Fibroblast of villous mesenchyme (primary cell): Measurements from ENCODE around the gene ATXN2L. TPM values are rescaled to one million over a fixed set of nuclear protein-coding genes. Genes with fewer than 3 reads are reported as not detected.

Experiments used
- DNase-seq: peaks from one replicate; pipeline ENCODE4 v3.0.0-alpha.2; 2010; ENCODE audit warnings: low read depth
- H3K4me3 ChIP-seq: 2 replicates; pipeline ENCODE4 v1.5.1; 2011; ENCODE audit warnings: low read depth, mild to moderate bottlenecking, low read length
- total RNA-seq: library from RNA; depleted of rRNA; stranded (reverse); fragments of >200 nt; gene quantifications from 2 replicates; pipeline ENCODE4 v1.2.3, GENCODE V29; 2012
- TF ChIP-seq, protein P1 (sequence below): IDR thresholded peaks from 2 replicates; pipeline ENCODE4 v1.5.1; 2012; ENCODE audit warnings: low read depth, mild to moderate bottlenecking, low read length; ENCODE audit not compliant: insufficient read depth

ATXN2L gene
- total RNA-seq, 1 donor = 51.4 TPM

DNA sequence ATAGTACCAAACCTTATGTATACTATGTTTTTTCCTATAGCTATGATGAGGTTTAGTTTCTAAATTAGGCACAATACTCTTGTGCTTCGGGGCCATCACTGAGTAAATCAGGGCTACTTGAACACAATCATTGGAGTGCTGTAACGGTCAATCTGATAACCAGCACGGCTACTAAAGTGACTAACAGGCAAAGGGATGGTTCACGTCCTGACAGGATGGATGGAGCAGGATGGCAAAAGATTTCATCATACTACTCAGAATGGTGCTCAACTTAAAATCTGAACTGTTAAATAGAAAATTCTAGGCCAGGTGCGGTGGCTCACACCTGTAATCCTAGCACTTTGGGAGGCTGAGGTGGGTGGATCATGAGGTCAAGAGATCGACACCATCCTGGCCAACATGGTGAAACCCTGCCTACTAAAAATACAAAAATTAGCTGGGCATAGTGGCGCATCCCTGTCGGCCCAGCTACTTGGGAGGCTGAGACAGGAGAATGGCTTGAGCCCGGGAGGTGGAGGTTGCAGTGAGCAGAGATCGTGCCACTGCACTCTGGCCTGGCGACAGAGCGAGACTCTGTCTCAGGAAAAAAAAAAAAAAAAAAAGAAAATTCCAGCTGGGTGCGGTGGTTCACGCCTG is 16.3 kb downstream of the ATXN2L start:
- H3K4me3 ChIP-seq = no peak overlapping the region
- TF ChIP-seq, protein P1, sequence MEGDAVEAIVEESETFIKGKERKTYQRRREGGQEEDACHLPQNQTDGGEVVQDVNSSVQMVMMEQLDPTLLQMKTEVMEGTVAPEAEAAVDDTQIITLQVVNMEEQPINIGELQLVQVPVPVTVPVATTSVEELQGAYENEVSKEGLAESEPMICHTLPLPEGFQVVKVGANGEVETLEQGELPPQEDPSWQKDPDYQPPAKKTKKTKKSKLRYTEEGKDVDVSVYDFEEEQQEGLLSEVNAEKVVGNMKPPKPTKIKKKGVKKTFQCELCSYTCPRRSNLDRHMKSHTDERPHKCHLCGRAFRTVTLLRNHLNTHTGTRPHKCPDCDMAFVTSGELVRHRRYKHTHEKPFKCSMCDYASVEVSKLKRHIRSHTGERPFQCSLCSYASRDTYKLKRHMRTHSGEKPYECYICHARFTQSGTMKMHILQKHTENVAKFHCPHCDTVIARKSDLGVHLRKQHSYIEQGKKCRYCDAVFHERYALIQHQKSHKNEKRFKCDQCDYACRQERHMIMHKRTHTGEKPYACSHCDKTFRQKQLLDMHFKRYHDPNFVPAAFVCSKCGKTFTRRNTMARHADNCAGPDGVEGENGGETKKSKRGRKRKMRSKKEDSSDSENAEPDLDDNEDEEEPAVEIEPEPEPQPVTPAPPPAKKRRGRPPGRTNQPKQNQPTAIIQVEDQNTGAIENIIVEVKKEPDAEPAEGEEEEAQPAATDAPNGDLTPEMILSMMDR = no peak
- DNase-seq = no peak

DNA sequence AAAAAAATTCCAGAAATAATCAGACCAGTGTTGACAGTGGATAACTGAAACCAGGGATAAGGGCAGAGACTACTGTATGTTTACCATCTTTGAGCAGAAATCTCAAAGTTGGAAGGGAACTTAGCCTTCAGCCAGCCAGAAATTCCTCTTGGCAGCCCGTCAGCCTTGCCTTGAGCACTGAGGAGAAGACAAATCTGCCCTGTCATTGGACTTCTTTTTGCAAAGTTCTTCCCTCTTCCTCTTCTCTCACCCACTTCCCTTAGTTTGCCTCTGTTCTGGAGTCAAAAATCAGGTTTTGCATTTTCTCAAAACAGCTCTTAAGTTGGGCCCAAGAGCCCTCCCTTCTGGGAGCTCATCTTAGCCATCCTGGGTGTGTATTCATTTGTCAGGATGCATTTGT is 17.1 kb downstream of the ATXN2L start:
- DNase-seq = no peak
- H3K4me3 ChIP-seq = no peak overlapping the region
- TF ChIP-seq, protein P1 = no peak

DNA sequence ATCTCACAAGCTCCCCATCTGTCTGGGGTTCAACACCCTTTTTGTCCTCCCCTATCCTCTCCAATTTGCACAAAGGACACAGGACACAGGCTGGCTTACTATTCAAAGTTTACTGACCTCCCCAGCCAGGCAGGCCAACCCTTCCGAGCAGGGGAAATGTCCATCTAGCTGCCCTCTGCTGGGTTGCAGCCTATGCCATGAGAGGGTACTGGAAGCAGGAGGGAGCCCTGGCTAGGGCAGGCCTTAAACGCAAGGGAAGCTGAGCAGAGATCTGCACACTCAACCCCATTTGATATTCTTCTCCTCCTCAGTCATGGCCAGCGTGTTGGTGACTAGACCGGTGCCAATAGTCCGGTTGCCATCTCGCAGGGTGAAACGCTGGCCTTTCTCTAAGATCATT is 19.9 kb downstream of the ATXN2L start:
- H3K4me3 ChIP-seq = no peak overlapping the region
- TF ChIP-seq, protein P1 = no peak
- DNase-seq = no peak

DNA sequence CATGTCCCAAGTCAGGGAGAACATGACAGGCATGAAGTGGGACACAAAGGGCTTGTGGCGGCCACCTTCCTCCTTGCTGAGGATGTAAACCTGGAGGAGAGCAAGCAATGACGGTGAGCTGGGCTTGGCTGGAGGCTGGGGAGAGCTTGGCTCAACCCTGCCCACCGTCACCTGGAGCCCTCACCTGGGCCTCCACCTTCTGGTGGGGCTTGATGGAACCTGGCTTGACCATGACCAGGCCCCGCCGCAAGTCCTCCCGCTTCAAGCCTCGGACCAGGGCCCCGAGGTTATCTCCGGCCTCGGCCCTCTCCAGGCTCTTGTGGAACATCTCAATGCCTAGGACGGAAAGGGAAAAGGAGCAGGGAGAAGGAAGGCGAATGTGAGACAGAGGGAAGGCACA is 21.0 kb downstream of the ATXN2L start:
- no peak for DNase-seq
- no peak overlapping the region for H3K4me3 ChIP-seq
- TF ChIP-seq, protein P1 = no peak

DNA sequence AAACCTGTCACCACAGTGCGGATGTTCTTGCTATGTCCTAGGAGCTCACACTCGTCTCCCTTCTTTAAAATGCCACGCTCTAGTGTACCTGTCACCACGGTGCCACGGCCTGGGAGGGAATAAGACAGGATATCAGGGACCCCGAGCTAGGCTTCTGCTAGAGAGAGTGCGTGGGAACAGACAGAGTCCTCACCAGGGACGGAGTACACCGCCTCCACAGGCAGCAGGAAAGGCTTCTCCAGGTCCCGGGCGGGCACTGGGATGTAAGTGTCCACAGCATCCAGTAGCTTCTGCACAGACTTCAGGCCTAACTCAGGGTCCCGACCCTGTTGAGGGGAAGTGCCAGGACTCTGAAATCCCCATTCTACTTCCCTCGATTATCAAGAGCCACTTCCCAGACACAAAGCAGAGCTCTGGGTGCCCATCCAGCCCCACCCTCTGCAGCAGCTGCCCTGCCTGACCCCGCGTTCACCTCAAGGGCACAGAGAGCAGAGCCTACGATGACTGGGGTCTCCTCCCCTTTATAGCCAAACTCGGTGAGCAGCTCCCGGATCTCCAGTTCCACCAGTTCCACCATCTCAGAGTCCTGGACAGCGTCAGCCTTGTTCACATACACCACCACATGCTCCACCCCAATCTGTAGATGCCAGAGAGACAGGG is 21.6 kb downstream of the ATXN2L start:
- DNase-seq = no peak
- TF ChIP-seq, protein P1 = no peak
- no peak overlapping the region for H3K4me3 ChIP-seq

DNA sequence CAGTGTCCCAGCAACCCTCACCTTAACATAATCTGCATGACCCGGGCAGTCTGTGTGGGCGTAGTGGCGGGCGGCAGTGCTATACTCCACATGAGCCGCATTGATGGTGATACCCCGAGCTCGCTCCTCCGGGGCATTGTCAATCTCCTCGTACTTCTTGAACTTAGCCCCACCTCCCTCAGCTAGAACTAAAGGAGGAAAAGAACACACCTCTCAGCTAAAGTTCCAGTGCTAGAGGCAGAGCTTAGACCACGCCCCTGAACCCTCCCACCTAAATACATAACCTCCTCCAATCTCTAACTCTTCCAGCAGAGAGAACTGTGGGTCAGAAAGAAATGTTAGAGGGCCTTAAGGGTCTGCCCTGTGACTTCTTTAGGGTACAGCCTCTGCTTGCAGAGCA is 22.5 kb downstream of the ATXN2L start:
- H3K4me3 ChIP-seq = peak overlapping the region; percentile 97
- peak; percentile 17 for DNase-seq
- TF ChIP-seq, protein P1 = no peak

DNA sequence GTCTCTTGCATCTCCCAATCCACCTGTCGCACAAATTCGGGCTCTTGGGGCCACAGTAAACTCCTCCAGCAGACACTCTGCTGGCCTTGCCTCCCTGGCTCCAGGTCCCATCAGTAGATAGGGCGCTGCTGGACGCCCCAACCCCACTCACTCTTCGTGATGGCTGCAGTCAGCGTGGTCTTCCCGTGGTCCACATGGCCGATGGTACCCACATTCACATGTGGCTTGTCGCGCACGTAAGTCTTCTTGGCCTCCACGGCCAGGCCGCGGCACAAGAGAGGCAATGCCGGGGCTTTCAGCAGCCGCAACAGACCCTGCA is 22.9 kb downstream of the ATXN2L start:
- TF ChIP-seq, protein P1 = no peak
- peak overlapping the region; percentile 97 for H3K4me3 ChIP-seq
- DNase-seq = no peak
